Neutrophil (primary cell): ENCODE measurements around the gene CALML5.

Source experiments
- H3K27ac ChIP-seq: fragments of 200-600 bp; sonication (generic); 2 replicates; pipeline ENCODE4 v1.5.1; 2016; ENCODE audit warnings: mild to moderate bottlenecking, moderate library complexity
- H3K27me3 ChIP-seq: fragments of 200-600 bp; sonication (generic); 2 replicates; pipeline ENCODE4 v1.6.0; 2016; ENCODE audit warnings: mild to moderate bottlenecking
- H3K36me3 ChIP-seq: fragments of 200-600 bp; sonication (generic); 2 replicates; pipeline ENCODE4 v1.5.1; 2017
- H3K4me1 ChIP-seq, 2 experiments: fragments of 200-600 bp in 1 of 2; sonication (generic) in 1 of 2; 1 replicate in 1 of 2; 2 replicates in 1 of 2; pipeline versions ENCODE4 v1.5.1 to v1.6.1; 2013 to 2016; ENCODE audit warnings: low read depth in 1 of 2, low read length in 1 of 2, mild to moderate bottlenecking in 1 of 2, moderate library complexity in 1 of 2; ENCODE audit not compliant: control insufficient read depth in 1 of 2, insufficient read depth in 1 of 2
- H3K4me3 ChIP-seq, 2 experiments: fragments of 200-600 bp in 1 of 2; sonication (generic) in 1 of 2; 1 replicate in 1 of 2; 2 replicates in 1 of 2; pipeline ENCODE4 v1.5.1; 2013 to 2016; ENCODE audit warnings: low read depth in 1 of 2, low read length in 1 of 2, mild to moderate bottlenecking in 1 of 2, moderate library complexity in 1 of 2
- H3K9me3 ChIP-seq: fragments of 200-600 bp; sonication (generic); 2 replicates; pipeline ENCODE4 v1.5.1; 2016
- TF ChIP-seq, protein P1 (sequence below): fragments of 200-600 bp; sonication (generic); IDR thresholded peaks from 2 replicates; pipeline ENCODE4 v1.5.1; 2016; ENCODE audit warnings: antibody characterized with exemption

The CALML5 gene

DNA sequence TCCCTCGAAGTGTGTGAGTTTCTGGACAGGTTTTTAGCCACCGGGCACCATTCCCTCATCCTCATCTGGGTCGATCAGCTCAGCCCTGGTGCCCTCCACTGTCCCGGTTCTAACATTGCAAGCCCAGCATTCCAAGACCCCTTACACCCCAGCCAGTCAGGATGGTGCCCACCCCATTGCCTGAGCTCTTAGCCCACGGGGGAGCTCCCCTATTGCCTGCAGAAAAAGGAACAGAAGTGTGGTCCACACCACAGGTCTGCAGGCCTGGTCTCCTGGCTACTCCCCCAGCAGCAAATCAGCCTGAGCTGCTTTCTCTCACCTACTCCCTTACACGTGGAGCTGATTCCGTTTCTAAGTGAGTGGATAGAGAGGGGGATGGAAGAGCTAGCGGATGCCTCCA lies 4.8 kb downstream of the CALML5 start:
- H3K27me3 ChIP-seq: no peaks in the 10 kb centered on the region

DNA sequence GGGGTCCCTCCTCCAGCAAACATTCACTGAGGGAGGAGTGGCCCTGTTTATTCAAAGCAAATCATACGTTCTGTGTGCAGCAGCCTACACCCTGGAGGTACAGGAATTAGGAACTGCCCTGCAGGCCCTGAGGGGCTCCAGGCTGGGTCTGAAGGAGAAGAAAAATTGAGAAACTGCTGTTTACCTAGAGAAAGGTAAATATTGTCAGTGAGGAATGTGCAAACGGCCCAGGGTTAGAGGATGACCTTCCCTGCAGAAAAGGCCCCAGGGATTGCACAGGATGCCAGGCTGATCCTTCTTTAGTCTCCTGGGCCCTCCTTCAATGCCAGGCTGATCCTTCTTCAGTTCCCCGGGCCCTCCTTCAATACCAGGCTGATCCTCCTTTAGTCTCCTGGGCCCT lies 5.7 kb downstream of the CALML5 start:
- Histone ChIP-seq H3K9me3 (no peaks in the 10 kb centered on the region), H3K27ac (no peak overlapping the region), H3K27me3 (no peaks in the 10 kb centered on the region), H3K4me1 (no peaks in the 10 kb centered on the region), H3K36me3 (no peaks in the 10 kb centered on the region), H3K4me3 (no peak overlapping the region)
- TF ChIP-seq, protein P1, sequence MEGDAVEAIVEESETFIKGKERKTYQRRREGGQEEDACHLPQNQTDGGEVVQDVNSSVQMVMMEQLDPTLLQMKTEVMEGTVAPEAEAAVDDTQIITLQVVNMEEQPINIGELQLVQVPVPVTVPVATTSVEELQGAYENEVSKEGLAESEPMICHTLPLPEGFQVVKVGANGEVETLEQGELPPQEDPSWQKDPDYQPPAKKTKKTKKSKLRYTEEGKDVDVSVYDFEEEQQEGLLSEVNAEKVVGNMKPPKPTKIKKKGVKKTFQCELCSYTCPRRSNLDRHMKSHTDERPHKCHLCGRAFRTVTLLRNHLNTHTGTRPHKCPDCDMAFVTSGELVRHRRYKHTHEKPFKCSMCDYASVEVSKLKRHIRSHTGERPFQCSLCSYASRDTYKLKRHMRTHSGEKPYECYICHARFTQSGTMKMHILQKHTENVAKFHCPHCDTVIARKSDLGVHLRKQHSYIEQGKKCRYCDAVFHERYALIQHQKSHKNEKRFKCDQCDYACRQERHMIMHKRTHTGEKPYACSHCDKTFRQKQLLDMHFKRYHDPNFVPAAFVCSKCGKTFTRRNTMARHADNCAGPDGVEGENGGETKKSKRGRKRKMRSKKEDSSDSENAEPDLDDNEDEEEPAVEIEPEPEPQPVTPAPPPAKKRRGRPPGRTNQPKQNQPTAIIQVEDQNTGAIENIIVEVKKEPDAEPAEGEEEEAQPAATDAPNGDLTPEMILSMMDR: no peak

More for the DNA sequence above, 4.8 kb downstream of the CALML5 start:
- no peaks in the 10 kb centered on the region for H3K36me3 ChIP-seq
- H3K4me3 ChIP-seq: no peak overlapping the region
- no peaks in the 10 kb centered on the region for H3K4me1 ChIP-seq
- no peak overlapping the region for H3K27ac ChIP-seq
- H3K9me3 ChIP-seq: no peaks in the 10 kb centered on the region
- TF ChIP-seq, protein P1: no peak

DNA sequence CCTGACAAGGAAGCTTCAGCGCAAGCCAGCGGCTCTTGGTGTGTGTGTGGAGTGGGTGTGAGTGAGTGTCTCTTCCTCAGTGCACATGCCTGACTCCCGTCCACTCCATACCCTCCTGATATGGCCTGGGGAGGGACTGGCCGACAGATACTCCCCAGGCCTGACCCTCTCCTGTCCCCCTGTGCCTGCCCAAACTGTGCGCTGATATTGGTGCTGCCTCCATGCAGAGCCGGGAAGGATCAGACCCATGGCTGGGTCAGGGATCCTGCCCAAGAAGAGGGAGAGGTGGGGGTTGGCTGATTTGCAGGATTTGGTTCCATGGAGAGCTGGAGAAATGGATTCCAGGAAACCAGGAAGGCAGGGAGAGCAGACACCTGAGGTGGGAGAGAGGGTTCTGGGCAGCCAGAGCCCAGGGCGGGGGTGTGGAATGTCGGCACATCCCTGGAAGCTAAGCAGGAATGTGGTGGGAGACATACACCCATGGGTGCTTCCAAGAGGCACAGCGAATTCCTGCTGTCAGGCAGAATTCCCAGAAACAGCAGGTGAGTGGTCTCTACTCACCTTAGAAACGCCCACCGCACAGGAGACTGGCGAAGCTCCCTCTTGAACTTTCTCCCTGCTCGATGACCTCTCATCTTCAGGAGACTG lies 6.3 kb downstream of the CALML5 start:
- Histone ChIP-seq H3K27ac (no peak overlapping the region), H3K36me3 (no peaks in the 10 kb centered on the region), H3K9me3 (no peaks in the 10 kb centered on the region), H3K27me3 (no peaks in the 10 kb centered on the region), H3K4me3 (no peak overlapping the region), H3K4me1 (no peaks in the 10 kb centered on the region)
- TF ChIP-seq, protein P1: no peak

DNA sequence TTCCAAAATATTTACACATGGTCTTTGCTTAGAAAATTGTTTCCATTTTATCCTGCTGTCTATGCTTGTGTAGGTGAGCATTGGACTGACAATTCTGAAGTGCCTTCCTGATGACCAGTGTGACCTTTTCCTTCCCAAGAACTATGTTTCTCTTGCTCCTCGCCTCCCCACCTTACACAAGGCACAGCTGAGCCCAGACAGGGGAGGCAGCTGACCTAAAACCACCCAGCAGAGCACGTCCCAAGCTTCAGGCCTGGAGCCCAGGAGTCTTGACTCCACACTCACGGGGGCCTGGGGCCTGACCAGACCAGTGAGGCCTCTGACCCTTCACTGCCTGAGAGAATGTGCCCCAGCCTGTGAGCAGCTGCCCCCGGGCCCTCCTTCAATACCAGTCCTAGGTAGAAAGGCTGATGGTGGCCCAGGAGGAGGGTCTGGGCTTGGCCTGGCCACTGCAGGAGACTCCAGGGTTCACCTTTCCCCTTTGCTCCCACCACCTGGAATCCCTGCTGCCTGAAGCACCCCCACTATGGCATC lies 7.0 kb downstream of the CALML5 start:
- H3K4me3 ChIP-seq: no peak overlapping the region
- no peak overlapping the region for H3K27ac ChIP-seq
- no peaks in the 10 kb centered on the region for H3K36me3 ChIP-seq
- H3K4me1 ChIP-seq: no peaks in the 10 kb centered on the region
- no peaks in the 10 kb centered on the region for H3K27me3 ChIP-seq
- H3K9me3 ChIP-seq: no peaks in the 10 kb centered on the region
- TF ChIP-seq, protein P1: no peak

DNA sequence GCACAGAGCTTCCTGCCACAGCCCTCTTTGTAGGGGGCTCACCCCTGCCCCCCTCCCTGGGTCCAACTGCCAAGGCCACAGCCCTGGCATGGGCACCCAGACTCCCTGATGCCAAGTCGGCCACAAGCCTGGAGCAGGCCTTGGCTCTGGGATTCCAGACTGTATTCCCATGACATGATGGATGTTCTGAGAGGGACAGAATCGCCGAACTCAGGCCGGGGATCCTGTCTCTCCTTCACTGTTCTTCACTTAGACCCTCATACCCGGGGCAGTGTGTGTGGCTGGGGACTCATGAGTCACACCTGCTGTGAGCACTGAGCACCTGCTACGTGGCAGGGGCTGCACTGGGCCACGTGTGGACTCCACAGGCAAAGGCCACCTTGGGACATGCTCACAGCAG lies 7.9 kb downstream of the CALML5 start:
- TF ChIP-seq, protein P1: no peak
- H3K27ac ChIP-seq: no peak overlapping the region
- no peak overlapping the region for H3K4me3 ChIP-seq
- H3K27me3 ChIP-seq: no peaks in the 10 kb centered on the region
- no peaks in the 10 kb centered on the region for H3K4me1 ChIP-seq
- H3K9me3 ChIP-seq: no peaks in the 10 kb centered on the region
- H3K36me3 ChIP-seq: no peaks in the 10 kb centered on the region
